HG02884 (cell line): ENCODE data around the gene YIF1A.
A peak's percentile ranks its signal among the peaks of the same experiment; 100 is the strongest.
"Not testable (repeated sequence)": the region's sequence is repeated elsewhere in the genome, so short reads cannot be mapped to it uniquely, and the experiment has no call there.

Source experiments
- ATAC-seq: cut with Tn5 transposase; IDR thresholded peaks from one replicate; pipeline ENCODE4 v1.9.1; 2021; ENCODE audit warnings: mild to moderate bottlenecking, moderate library complexity; ENCODE audit not compliant: unreplicated experiment

YIF1A gene

DNA sequence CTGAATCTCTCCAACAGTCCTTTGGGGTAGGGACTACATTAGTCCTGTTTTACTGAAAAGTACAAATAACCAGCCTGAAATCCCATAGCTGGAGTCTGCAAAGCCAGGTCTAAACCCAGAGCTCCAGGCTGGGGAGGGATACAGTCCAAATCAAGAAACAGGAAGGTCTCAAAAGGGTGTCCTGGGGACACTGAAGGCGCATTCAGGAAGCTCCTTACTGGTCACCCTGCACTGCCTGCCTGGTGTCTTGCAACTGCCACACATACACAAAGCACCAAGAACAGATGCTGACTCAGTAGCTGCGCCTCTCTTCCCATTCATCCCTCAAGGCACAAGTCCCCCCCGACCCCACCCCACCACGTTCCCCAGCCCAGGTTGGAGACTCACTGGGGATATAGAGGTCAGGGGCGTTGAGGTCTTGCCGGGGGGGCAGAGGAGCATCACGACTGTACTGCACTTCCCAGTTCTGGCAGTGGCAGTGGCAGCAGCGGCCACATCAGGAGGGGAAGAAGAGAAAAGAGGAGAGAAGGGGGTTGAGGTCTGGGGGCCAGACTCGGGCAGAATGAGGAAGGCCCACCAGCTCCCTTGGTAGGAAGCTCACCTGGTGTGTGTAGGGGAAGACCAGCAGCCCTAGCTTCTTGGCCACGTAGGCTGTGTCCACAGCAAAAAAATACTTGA lies 1.6 kb downstream of the YIF1A start:
- ATAC-seq = no peak

DNA sequence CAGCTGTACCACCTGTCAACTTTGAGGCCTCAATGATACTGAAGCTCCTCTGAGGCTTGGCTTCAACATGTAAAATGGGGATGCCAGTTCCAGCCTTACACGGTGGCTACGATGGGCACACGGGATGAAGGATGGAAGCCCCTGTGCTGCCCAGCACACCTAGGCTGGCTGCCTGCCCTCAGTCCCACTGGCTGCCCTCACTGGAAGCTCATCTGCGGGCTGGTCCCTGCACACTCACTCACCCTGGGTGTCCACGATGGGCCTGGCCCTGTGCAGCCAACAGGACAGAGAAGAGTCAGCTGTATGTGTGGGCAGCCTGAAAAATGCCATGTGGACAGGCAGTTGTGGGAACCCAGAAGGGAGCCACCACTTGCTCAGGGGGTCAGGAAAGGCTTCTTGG lies 2.2 kb downstream of the YIF1A start:
- ATAC-seq = no peak

DNA sequence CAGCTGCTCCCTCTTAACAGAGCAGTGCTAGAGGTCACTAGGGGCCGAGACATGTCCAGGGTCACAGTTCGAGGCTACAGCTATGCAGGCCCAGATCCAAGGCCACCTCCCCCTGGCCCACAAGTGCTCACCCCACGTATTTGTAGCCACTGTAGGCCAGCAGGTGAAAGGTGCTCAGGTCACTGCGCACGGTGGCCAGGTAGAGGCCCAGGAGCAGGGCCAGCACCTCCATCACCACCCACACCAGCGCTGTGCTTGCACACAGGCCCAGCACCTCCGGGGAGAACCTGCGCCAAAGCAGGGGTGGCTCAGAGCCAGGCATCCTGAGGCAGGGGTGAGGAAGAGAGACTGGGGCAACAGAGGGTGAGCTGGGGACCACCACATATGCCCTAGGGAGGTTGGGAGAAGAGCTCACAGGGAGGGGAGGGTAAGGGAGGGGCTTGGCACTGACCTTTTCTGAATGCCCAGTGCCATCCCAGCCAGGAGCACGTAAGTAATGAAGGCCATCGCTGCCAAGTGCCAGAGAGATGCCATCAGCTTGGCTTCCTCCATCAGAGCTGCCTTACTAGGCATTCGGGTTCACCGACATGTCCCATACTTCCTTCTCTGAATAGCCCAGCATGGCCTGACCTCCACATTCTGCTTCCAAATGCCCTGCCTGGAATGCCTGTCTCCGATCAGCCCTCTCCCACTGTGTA lies 3.5 kb downstream of the YIF1A start:
- ATAC-seq = no peak

DNA sequence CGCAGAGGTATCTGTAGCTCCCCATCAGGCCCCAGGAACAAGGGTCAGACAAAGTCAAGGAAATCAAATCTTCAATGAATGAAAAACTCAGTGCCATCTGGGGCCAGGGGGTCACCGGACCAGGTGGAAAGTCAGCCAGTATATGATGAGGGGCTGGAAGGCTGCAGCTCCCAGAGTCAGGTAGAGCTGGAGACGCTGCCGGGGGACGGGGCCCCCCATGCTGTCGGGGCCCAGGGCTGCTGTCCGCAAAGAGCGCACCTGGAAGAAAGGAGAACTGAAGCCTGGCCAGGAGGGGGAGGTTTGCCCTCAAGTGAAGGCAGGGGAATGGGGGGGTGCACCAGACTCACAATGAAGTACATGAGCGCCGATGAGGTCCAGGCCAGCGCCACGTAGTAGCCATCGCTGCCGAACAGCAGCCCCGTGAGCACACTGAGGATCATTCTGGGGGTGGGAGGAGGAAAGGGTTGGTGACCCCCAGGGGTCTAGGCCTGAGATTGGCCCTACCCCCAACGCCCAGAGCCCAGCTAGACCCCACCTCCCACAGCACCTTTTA lies 4.3 kb downstream of the YIF1A start:
- no peak for ATAC-seq

DNA sequence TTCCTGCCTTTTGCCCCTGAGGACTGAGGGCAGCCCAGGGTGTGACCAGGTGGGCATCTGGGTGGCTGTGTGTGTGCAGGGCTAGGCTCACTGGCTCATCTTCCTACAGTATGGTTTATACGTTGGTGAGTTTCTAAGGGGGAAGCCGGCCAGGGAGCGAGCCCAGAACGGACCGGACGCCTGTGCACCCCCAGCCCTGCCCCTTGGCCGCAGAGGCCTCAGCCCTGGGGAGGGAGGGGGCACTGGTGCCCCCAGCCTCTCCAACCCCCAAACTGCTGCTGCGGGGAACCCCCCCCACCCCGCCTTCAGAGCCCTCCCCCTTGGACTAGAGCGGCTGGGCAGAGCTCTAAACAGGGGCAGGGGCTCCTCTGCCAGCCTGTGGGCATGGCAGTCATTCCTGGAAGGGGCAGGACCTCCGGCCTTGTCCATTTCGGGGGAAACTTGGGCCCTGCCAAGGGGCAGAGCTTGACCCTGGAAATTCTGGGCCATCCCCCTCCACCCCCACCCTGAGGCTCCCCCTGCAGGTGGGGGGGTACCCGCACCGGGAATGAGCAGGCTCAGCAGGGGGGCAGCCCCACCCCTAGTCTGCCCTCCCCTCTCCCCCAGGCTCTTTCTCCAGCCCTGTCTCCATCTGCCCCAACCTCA lies 5.4 kb downstream of the YIF1A start:
- ATAC-seq = no peak

DNA sequence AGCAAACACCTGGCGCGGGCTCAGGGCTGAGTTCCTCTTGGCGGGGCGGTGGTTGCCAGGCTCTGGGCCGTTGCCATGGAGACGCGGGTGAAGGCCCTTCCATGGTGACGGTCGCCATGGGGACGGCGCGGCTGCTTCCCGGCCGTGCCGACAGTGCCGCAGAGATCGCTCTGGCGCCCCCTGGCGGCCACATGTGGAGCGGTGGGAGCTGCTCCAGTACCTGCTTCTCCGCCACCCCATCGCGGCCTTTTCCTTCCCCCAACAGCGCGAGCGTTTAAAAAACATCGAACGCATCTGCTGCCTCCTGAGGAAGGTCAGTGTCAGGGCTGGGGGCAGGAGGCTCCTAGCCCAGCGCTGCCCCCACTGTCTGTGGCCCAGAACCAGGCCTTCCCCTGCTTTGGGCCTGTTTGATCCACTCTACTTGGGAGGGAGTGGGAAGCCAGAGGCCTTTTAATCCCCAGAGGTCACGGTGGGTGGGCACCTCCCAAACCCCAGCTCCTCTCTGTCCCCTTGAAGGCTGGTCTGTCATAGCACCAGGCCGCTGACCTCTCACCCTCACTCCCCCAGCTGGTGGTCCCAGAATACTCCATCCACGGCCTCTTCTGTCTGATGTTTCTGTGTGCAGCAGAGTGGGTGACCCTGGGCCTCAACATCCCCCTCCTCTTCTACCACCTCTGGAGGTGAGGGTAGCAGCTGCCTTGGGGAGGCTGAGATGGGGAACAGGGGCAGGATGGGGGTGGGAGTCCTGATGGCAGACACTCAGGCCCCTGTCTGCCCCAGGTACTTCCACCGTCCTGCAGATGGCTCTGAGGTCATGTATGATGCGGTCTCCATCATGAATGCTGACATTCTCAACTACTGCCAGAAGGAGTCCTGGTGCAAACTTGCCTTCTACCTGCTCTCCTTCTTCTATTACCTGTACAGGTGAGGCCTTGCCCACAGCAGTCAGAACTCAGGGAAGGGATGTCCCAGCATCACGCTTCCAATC lies 6.2 kb downstream of the YIF1A start:
- ATAC-seq = peak; percentile 76

DNA sequence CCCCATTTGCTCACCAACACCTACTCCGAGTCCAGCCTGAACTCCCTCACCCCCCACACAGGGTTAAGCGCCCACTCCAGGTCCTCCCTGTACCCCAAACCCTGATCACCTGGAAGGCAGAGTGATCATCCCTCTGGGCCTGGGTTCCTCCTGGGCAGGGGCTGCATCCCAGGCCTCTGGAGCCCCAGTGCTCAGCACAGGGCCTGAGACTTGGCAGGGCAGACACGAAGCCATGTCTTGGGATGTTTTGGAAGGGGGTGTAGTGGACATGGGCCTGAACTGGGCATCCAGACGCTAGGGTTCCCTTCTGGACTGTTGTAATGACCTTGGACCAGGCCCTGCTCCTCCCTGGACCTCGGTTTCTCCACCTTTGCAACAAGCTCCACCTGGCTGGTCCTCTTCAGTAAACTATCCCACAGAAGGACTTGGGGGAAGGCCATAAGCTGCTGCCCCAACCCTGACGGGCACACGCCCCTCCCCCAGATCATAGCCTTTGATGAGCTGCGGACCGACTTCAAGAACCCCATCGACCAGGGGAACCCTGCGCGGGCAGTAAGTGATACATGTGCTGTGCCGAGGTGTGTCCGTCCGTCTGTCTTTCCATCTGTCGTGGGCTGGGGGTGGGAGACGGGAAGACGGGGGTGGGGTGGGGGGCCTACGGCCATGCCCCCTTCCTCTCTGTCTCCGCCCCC lies 7.0 kb downstream of the YIF1A start:
- no peak for ATAC-seq

DNA sequence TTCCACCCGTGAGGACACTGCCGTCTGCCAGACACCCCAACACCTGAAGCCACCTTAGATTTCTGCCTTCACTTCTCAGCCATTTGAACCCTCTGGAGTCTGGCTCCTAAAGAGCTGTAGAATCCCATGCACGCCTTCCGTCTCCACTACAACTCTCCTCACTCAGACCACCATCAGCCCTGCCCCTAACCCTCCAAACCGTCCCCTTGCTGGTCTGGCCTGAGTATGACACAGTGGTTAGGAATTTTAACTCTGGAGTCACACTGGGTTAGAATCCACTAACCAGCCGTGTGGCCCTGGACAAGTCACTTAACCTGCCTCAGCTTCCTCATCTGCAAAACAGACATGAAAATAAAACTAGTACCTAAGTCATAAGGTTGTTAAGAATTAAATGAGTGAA lies 7.9 kb downstream of the YIF1A start:
- no peak for ATAC-seq

DNA sequence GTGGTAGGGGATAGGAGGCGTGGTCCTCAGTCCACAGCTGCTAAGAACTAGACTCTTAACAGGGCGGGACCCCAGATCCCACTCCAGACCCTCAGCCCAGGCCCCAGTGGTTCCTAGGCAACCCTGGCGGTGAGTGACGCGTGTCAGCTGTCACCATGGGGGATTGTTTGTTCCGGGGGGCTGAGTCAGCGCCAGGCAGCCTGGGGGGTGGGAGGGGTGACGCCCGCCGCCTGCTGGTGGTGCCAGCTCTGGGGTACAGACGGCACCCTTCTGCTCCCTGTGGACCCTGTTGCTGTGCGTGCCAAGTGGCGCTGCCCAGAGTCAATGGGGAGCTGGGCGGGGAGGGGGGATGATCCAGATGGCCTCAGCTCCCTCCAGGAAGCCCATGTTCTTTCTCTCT lies 8.5 kb downstream of the YIF1A start:
- no peak for ATAC-seq

DNA sequence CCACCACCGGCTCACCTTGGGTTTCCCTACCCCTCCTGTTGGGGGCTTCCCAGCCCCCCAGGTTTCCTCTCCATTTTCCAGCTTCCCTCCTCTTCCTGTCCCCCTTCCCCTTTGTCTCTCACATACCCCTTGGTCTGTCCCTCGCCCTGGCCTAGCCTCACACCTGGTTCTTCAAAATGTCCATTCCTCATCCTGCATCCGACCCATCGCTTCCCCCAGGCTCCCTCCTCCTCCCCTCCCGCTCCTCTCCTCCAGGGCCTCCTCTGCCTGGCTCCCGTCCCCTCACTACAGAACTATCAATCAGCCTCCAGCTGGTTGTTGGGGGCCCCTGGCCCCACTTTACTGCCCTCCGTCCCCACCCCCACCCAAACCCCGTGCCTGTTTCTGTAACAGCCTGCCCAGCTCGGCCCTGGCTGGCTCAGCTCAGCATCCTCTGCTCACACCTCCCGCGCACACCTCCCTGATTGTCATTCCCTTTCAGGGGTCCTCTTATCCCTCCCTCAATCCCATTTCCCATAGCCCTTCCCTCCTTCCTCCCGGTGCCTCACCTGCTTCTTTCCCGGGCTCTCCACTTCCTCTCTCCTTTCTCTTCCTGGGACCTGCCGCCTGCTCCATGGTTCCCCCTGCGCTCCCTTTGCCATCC lies 9.7 kb downstream of the YIF1A start:
- ATAC-seq = no peak

DNA sequence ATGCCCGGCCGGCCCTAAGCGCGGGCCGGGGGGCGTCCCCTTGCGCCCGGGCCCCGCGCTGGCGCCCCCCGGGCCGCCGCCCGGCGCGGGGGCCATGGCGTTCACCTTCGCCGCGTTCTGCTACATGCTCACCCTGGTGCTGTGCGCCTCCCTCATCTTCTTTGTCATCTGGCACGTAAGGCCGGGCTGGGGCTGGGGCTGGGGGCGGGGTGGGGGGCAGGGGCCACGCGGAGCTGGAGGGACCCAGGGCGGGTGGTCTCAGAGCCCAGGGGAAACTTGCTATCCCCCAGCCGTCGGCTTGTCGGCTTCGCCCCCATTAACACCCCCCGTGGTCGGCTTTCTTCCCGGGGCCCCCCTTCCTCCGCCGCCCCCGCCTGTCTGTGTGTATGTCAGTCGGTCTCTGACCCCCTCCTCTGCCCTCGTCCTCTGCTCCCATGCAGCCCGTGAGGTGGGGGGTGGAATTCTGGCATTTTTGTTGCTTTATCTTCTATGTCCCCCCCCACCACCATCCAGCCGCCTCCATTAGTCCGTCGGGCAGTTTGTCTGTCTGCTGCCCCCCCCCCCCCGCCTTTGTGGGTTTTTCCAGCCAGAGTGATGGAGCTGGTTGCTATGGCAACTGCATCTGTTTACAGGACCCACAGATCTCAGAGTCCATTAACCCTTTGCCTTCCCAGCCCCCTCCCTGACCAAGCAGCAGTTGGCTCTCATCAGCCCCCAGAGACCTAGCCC lies 10.4 kb downstream of the YIF1A start:
- no peak for ATAC-seq

DNA sequence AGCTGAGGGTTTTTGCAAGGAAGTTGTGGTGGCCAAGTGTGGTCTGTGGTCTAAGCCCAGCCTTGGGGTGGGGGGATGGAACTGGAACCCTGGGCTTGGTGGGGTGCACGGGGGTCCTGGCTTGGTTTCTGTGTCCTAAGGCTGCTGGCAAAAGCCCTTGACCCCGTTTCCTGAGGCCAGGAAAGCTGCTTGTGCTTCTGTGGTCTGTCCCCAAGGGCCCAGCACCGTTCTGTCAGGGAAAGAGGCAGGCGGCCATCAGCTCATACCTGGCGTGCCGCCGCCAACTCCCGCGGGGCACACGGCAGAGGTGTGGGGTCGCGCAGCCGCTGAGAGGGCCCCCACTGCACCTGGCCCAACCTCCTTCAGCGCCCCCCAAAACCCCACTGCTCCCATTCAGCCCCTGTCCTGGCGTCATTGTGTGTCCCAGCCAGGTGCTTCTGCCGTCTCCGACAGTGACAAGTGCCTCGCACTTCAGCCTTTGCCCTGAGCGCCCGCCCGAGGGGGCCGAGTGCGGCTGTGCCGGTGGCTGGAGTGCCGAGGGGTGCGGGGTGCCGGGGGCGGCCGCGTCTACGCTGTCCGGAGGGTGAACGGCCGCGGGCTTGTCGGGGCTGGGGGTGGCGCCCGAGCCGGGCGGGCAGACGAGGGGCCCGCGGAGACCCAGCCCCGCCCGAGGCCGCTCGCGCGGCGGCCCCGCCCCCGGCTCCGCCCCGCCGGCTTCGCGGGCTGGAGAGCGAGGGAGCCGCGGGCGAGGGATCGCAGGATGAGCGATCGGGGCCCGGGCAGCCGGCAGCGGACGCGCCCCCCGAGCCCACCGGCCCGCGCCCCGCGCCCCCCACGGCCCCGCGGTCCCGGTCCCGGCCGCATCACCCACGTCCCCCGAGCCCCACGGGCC lies 11.2 kb downstream of the YIF1A start, which contains the start of gene CNIH2:
Gene CNIH2 (plus strand): TSS at position 705 of the 892 bp plus-strand sequence. CDS start 282 bp downstream, outside the sequence.
- no peak for ATAC-seq

DNA sequence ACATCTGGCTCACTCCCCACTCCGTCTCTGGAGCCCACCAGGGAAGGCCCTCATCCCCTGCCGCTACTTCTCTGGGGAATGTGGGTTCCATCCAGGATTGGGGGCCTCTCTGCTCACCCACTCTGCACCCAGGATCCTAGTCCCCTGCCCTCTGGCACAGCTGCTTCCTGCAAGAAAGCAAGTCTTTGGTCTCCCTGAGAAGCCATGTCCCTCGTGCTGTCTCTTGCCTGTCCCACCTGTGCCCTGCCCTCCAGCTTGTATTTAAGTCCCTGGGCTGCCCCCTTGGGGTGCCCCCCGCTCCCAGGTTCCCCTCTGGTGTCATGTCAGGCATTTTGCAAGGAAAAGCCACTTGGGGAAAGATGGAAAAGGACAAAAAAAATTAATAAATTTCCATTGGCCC lies 11.9 kb downstream of the YIF1A start:
- ATAC-seq = not testable (repeated sequence)

DNA sequence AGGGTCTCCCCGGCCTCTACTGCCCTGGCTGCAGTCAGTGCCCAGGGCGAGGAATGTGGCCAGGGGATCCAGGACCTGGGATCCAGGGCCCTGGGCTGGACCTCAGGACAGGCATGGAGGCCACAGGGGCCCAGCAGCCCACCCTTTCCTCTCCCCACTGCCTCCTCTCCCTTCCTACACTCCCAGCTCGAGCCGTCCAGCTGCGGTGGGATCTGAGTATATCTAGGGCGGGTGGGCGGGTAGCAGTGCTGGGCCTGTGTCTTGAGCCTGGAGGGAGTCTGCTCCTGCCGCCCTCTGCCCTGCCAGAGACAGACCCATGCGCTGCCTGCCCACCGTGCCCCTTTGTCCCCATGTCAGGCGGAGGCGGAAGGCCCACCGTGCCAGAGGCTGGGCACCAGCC lies 12.3 kb downstream of the YIF1A start:
- not testable (repeated sequence) for ATAC-seq

DNA sequence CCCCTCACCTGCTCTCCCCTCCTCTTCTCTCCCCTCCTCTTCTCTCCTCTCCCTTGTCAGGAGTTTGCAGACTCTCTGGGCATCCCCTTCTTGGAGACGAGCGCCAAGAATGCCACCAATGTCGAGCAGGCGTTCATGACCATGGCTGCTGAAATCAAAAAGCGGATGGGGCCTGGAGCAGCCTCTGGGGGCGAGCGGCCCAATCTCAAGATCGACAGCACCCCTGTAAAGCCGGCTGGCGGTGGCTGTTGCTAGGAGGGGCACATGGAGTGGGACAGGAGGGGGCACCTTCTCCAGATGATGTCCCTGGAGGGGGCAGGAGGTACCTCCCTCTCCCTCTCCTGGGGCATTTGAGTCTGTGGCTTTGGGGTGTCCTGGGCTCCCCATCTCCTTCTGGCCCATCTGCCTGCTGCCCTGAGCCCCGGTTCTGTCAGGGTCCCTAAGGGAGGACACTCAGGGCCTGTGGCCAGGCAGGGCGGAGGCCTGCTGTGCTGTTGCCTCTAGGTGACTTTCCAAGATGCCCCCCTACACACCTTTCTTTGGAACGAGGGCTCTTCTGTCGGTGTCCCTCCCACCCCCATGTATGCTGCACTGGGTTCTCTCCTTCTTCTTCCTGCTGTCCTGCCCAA lies 12.8 kb downstream of the YIF1A start:
- no peak for ATAC-seq

DNA sequence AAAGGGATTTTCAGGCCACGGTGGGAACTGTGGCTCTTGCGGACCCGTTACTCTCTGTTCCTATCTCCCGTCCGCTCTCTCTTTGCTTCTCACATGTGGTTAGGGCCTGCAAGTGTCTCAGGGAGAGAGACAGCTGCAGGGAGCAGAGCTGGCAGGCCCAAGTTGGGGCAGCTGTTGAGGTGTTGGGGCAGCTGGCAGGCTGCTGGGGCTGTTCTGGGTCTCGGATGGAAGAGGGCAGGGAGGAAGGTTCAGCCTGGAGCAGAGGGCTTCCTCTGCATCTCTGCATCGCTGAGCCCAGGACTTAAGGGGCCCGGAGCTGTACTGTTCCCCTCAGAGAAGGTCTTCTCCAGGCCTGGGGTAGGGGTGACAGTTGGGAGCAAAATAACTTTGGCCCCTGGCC lies 13.5 kb downstream of the YIF1A start:
- ATAC-seq = no peak

DNA sequence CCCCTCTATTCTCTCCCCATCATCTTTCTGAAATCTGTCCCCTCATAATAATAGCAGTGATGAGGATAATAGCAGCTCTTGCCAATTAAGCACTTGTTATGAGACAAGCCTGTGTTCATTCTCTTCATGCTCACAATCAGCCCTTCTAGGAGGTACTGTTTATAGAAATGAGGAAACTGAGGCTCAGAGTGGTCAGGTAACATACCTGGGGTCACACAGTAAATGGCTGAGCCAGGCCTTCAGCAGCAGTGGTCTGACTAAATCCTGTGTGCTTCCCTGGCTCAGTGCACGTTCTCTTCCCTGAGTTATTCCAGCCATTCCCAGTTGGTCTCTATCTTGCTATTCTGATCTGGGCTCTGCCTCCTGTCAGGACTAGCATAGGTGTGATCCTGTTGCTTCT lies 14.7 kb downstream of the YIF1A start:
- no peak for ATAC-seq
